Measurements from ENCODE around the gene PLA2G10. TPM values are rescaled to one million over a fixed set of nuclear protein-coding genes. Genes with fewer than 3 reads are reported as not detected.

PLA2G10 gene
- polyA plus RNA-seq, 1 donor = 0.88 TPM

Other genes with a start within 250 kb of the PLA2G10 start
- gene PARN, start 64.0 kb downstream of the PLA2G10 start, polyA plus RNA-seq (ENCODE audit: insufficient read length) = 43.5 TPM
- gene BFAR, start 61.4 kb downstream of the PLA2G10 start, polyA plus RNA-seq (ENCODE audit: insufficient read length) = 65.6 TPM
- gene NPIPA3, start 9.1 kb upstream of the PLA2G10 start, polyA plus RNA-seq (ENCODE audit: insufficient read length) = 24.9 TPM
- not detected for gene NPIPA2, start 48.2 kb upstream of the PLA2G10 start, polyA plus RNA-seq (ENCODE audit: insufficient read length)
- 85.7 TPM for gene NOMO1, start 139.4 kb upstream of the PLA2G10 start, polyA plus RNA-seq (ENCODE audit: insufficient read length)
- gene NPIPA1, start 243.1 kb upstream of the PLA2G10 start, polyA plus RNA-seq (ENCODE audit: insufficient read length) = 164 TPM

Measured in left kidney (tissue), 1 donor.